OCI-LY3 (cell line): Measurements from ENCODE around the gene ANKRD24.

ENCODE experiments used
- CTCF ChIP-seq: fragments of 200-600, 300-600 bp; sonication (generic); IDR thresholded peaks from 2 replicates; pipeline ENCODE4 v1.5.1; 2014; ENCODE audit warnings: antibody characterized with exemption, low read length, low read depth
- EZH2phosphoT487 ChIP-seq: fragments of 200-600 bp; shearing (Covaris generic); IDR thresholded peaks from 2 replicates; pipeline ENCODE4 v1.6.1; 2018; ENCODE audit warnings: antibody characterized with exemption, mixed run types, low read depth

GRCh38 chr19:4208385-4209094 lies 26.1 kb downstream of the ANKRD24 start:
- TF ChIP-seq CTCF (peak; percentile 69), EZH2phosphoT487 (no peak)
